K562 (cell line): ENCODE measurements around the gene ZNF778. TPM values are rescaled to one million over a fixed set of nuclear protein-coding genes. Genes with fewer than 3 reads are reported as not detected.

ENCODE experiments used
- ATAC-seq: fragments of 200-7000 bp; cut with Tn5 transposase; 3 replicates; pipeline ENCODE4 v1.9.1; 2020; ENCODE audit warnings: moderate library complexity
- BruUV-seq: library from RNA; stranded (reverse); fragments of 400-500 nt; replicated peaks from 2 replicates; lab custom pipeline; 2021; lab: Mats Ljungman, UMichigan
- CTCF ChIA-PET: fragments of 300-600 bp; formaldehyde crosslinking; extraction: SDS; loops from one replicate; lab custom pipeline; 2021; ENCODE audit warnings: low intra/inter-chr PET ratio; lab: Yijun Ruan, JAX
- POLR2A ChIA-PET: fragments of 300-600, 350-650 bp; sonication (Branson Sonifier 250); formaldehyde crosslinking; extraction: SDS; loops from one replicate; lab custom pipeline; 2021; ENCODE audit warnings: antibody characterized with exemption, inconsistent platforms; lab: Yijun Ruan, JAX
- DNase-seq, 4 experiments: peaks; one replicate each; pipeline versions ENCODE4 v3.0.0 to v3.0.0-alpha.2; 2011 to 2018; ENCODE audit warnings: low spot score in 3 of 4, mixed read lengths in 3 of 4; ENCODE audit errors: extremely low read depth in 1 of 4
- FAIRE-seq: peaks from 2 replicates; lab custom pipeline; 2011; peaks lifted over from hg19 to GRCh38; lab: Jason Lieb, UNC
- H2AFZ ChIP-seq: 2 replicates; pipeline ENCODE4 v1.6.0; 2011; ENCODE audit warnings: low read depth, low read length, control low read depth, inconsistent platforms
- H3K27ac ChIP-seq: fragments of 200-600 bp; 3 replicates; pipeline ENCODE4 v1.8.0; 2011; ENCODE audit warnings: low read depth, mild to moderate bottlenecking, control low read depth, inconsistent platforms, low read length, moderate library complexity, mixed read lengths; ENCODE audit errors: extremely low read depth
- H3K27me3 ChIP-seq, 2 experiments: fragments of 300-600 bp in 1 of 2; 2 replicates in 1 of 2; 3 replicates in 1 of 2; pipeline versions ENCODE4 v1.6.0 to v1.8.0; 2011; ENCODE audit warnings: inconsistent platforms in 2 of 2, low read length in 2 of 2, mild to moderate bottlenecking in 1 of 2, mixed read lengths in 1 of 2, moderate library complexity in 1 of 2; ENCODE audit not compliant: control insufficient read depth in 2 of 2, insufficient read depth in 2 of 2
- H3K36me3 ChIP-seq: fragments of 300-600 bp; 3 replicates; pipeline ENCODE4 v1.8.0; 2011; ENCODE audit warnings: mild to moderate bottlenecking, low read length, inconsistent platforms; ENCODE audit not compliant: control insufficient read depth, insufficient read depth
- H3K4me1 ChIP-seq, 2 experiments: fragments of 200-600 bp in 1 of 2; replicated peaks in 1 of 2; 2 replicates in 1 of 2; 3 replicates in 1 of 2; pipeline versions ENCODE4 v1.5.1 to v1.8.0; 2011; ENCODE audit warnings: inconsistent platforms in 2 of 2, low read length in 2 of 2, mild to moderate bottlenecking in 1 of 2, mixed read lengths in 1 of 2, moderate library complexity in 1 of 2; ENCODE audit not compliant: control insufficient read depth in 2 of 2, insufficient read depth in 2 of 2
- H3K4me2 ChIP-seq: 2 replicates; pipeline ENCODE4 v1.6.1; 2011; ENCODE audit warnings: low read length, control low read depth, inconsistent platforms, mixed read lengths; ENCODE audit not compliant: insufficient read depth
- H3K4me3 ChIP-seq: fragments of 200-600 bp; sonication (generic), shearing (Covaris generic); 2 replicates; pipeline ENCODE4 v1.5.1; 2016; ENCODE audit warnings: control low read depth, inconsistent platforms
- H3K79me2 ChIP-seq: fragments of 200-600 bp; 3 replicates; pipeline ENCODE4 v1.8.0; 2011; ENCODE audit warnings: low read length, inconsistent platforms; ENCODE audit not compliant: control insufficient read depth, insufficient read depth
- H3K9ac ChIP-seq, 2 experiments: 2 replicates each; pipeline versions ENCODE4 v1.6.0 to v1.6.1; 2011; ENCODE audit warnings: low read depth in 2 of 2, low read length in 2 of 2, control low read depth in 1 of 2, inconsistent platforms in 1 of 2, mild to moderate bottlenecking in 1 of 2, mixed read lengths in 1 of 2; ENCODE audit not compliant: insufficient read depth in 1 of 2
- H3K9me1 ChIP-seq: one replicate; pipeline ENCODE4 v1.6.0; 2011; ENCODE audit warnings: inconsistent platforms, mild to moderate bottlenecking, low read length, moderate library complexity; ENCODE audit not compliant: control insufficient read depth, insufficient read depth
- H3K9me3 ChIP-seq: replicated peaks from 2 replicates; pipeline ENCODE4 v1.5.1; 2011; ENCODE audit warnings: low read depth, low read length, inconsistent platforms; ENCODE audit not compliant: control insufficient read depth, insufficient read depth
- H4K20me1 ChIP-seq: replicated peaks from 2 replicates; pipeline ENCODE4 v1.6.1; 2011; ENCODE audit warnings: low read length, inconsistent platforms, mixed read lengths; ENCODE audit not compliant: control insufficient read depth, insufficient read depth
- CREBBP ChIP-seq: IDR thresholded peaks from one replicate; pipeline ENCODE4 v1.6.1; 2012; ENCODE audit warnings: low read depth, mild to moderate bottlenecking, control low read depth, inconsistent platforms, low read length
- DMBX1 ChIP-seq: fragments of 250-450 bp; sonication (Bioruptor Pico); IDR thresholded peaks from 2 replicates; pipeline ENCODE4 v1.8.0; 2022; ENCODE audit warnings: inconsistent platforms, mild to moderate bottlenecking, moderate library complexity, borderline replicate concordance
- E2F6 ChIP-seq, 2 experiments: IDR thresholded peaks; 2 replicates each; pipeline ENCODE4 v1.6.1; 2011; ENCODE audit warnings: borderline replicate concordance in 1 of 2, control low read depth in 1 of 2, low read depth in 1 of 2, low read length in 1 of 2, mild to moderate bottlenecking in 1 of 2, mixed read lengths in 1 of 2, moderate library complexity in 1 of 2; ENCODE audit not compliant: insufficient read depth in 1 of 2, insufficient read length in 1 of 2, poor library complexity in 1 of 2, severe bottlenecking in 1 of 2; ENCODE audit errors: extremely low read depth in 1 of 2
- GMEB1 ChIP-seq: fragments of 250-450 bp; sonication (Bioruptor Pico); IDR thresholded peaks from 2 replicates; pipeline ENCODE4 v1.4.0; 2020; ENCODE audit warnings: mild to moderate bottlenecking
- GTF2A2 ChIP-seq: IDR thresholded peaks from 2 replicates; pipeline ENCODE4 v1.6.1; 2016; ENCODE audit warnings: mild to moderate bottlenecking, missing genetic modification characterization, missing compliant biosample characterization
- HIVEP1 ChIP-seq: fragments of 250-450 bp; sonication (Bioruptor Pico); IDR thresholded peaks from 2 replicates; pipeline ENCODE4 v1.4.0; 2020; ENCODE audit warnings: mild to moderate bottlenecking
- MXD1 ChIP-seq: fragments of 250-450 bp; sonication (Bioruptor Pico); IDR thresholded peaks from 2 replicates; pipeline ENCODE4 v1.8.0; 2021; ENCODE audit warnings: borderline replicate concordance, mild to moderate bottlenecking, moderate library complexity; ENCODE audit not compliant: poor library complexity, severe bottlenecking
- POLR2AphosphoS5 ChIP-seq: IDR thresholded peaks from 2 replicates; pipeline ENCODE4 v1.6.1; 2011; ENCODE audit warnings: mild to moderate bottlenecking, low read depth, low read length, moderate library complexity; ENCODE audit not compliant: control insufficient read depth, insufficient read depth
- RBM17 ChIP-seq: fragments of 200-400 bp; formaldehyde crosslinking; IDR thresholded peaks from 2 replicates; pipeline ENCODE4 v1.6.1; 2017; ENCODE audit warnings: low read depth, mild to moderate bottlenecking, low read length, borderline replicate concordance
- TCF7L2 ChIP-seq: fragments of 150-350 bp; IDR thresholded peaks from 2 replicates; pipeline ENCODE4 v1.6.1; 2016; ENCODE audit warnings: low read depth, mild to moderate bottlenecking, low read length, moderate library complexity
- ZNF175 ChIP-seq: fragments of 200-800 bp; sonication (Bioruptor generic); IDR thresholded peaks from 2 replicates; pipeline ENCODE4 v1.6.1; 2016; ENCODE audit warnings: low read depth, mild to moderate bottlenecking, missing genetic modification characterization, missing compliant biosample characterization
- ZNF263 ChIP-seq: sonication (generic); formaldehyde crosslinking; IDR thresholded peaks from 2 replicates; pipeline ENCODE4 v1.8.0; 2022; ENCODE audit warnings: mild to moderate bottlenecking, missing genetic modification reagents, borderline replicate concordance
- ZNF445 ChIP-seq: fragments of 250-450 bp; sonication (Bioruptor Pico); IDR thresholded peaks from 2 replicates; pipeline ENCODE4 v1.4.0; 2020; ENCODE audit warnings: low read depth, mild to moderate bottlenecking, moderate library complexity
- WGBS: fragments of 100-300 bp; shearing (Covaris generic); methylation state at CpG from one replicate; pipeline ENCODE4 v1.1.6; 2016; ENCODE audit warnings: low coverage, mixed read lengths; ENCODE audit not compliant: insufficient coverage; ENCODE audit errors: missing lambda C conversion rate; 5-methylcytosine and 5-hydroxymethylcytosine counted together
- in situ Hi-C: fragments of 300-500 bp; cut with MboI; formaldehyde crosslinking; loops from 4 replicates; pipeline ENCODE4 v1.15.0; 2018; ENCODE audit warnings: inconsistent platforms, mixed read lengths
- intact Hi-C: fragments of 100-400 bp; cut with micrococcal nuclease; formaldehyde crosslinking; loops from 2 replicates; pipeline ENCODE4 v1.14.2; 2022
- polyA plus RNA-seq, 8 experiments: library from polyadenylated mRNA; depleted of rRNA in 4 of 8; stranded (reverse) in 5 of 8; unstranded in 3 of 8; fragments of >200 nt; fragmentation: Nextera tagmentation in 2 of 8; fragmentation: Illumina TruSeq in 1 of 8; extraction: Ambion mirVana in 2 of 8; extraction: Trizol in 1 of 8; gene quantifications; 2 replicates each; pipeline versions ENCODE4 v1.2.1 to v1.2.3, GENCODE V29; 2011 to 2014; ENCODE audit warnings: inconsistent platforms in 1 of 8, missing spikeins in 1 of 8
- total RNA-seq, 7 experiments: library from RNA; depleted of rRNA in 6 of 7; stranded (reverse); fragments of >200 nt in 6 of 7; fragmentation: Illumina TruSeq in 2 of 7; extraction: Trizol in 2 of 7; gene quantifications; 2 replicates each; pipeline versions ENCODE4 v1.2.1 to v1.2.3, GENCODE V29; 2011 to 2021; ENCODE audit warnings: low replicate concordance in 1 of 7

The ZNF778 gene
- total and polyA plus RNA-seq, 9 of the 15 experiments (the other 6 are each of a cell fraction or from before 2014, with no cell fraction given): 0.70 to 60.6 (median 7.5) TPM

GRCh38 chr16:89189358-89190025, 28.0 kb upstream of the ZNF778 start:
- ATAC-seq: no peak
- no peak overlapping the region for H3K4me3 ChIP-seq
- H3K9me1 ChIP-seq: peaks cover 3% of the 10 kb centered on the region
- no peak overlapping the region for H3K27ac ChIP-seq
- no peak overlapping the region for H3K9ac ChIP-seq
- POLR2A ChIA-PET: interaction anchor here (0.5 kb wide), 1 partner anchor 338 kb away, joined by 3 read pairs; no protein-coding TSS in a partner anchor
- CTCF ChIA-PET: no interaction called here
- H3K79me2 ChIP-seq: no peaks in the 10 kb centered on the region
- no peaks in the 10 kb centered on the region for H3K9me3 ChIP-seq
- peaks cover 0 to 17% of the 10 kb centered on the region in 2 experiments; a peak in 2 of 5 replicates for H3K27me3 ChIP-seq
- H4K20me1 ChIP-seq: no peaks in the 10 kb centered on the region; the same call in 1 of the 2 replicates
- peaks cover 0 to 62% of the 10 kb centered on the region in 2 experiments; a peak in 4 of 5 replicates for H3K4me1 ChIP-seq
- no TSS peak for BruUV-seq
- 39% methylated on average over 12 of the region's 14 CpGs for WGBS
- H2AFZ ChIP-seq: no peak overlapping the region
- intact Hi-C loops: no loop called here
- no peak for FAIRE-seq
- no peak for DNase-seq
- H3K4me2 ChIP-seq: no peak overlapping the region
- in situ Hi-C loops: no loop called here
- no peaks in the 10 kb centered on the region for H3K36me3 ChIP-seq
- TF ChIP-seq GMEB1 (CRISPR knock-in tag) (no peak), MXD1 (CRISPR knock-in tag) (no peak), ZNF263 (0 out of 2 replicates have a peak, but pooled peaks have one; percentile 18), GTF2A2 (no peak), ZNF175 (CRISPR knock-in tag) (no peak), ZNF445 (CRISPR knock-in tag) (no peak), TCF7L2 (no peak), POLR2AphosphoS5 (no peak), CREBBP (no peak), RBM17 (no peak), DMBX1 (no peak), HIVEP1 (no peak), E2F6 (IDR thresholded peaks at IDR 0.05; ENCODE audit: borderline replicate concordance in 1 of 2, extremely low read depth in 1 of 2, insufficient read depth in 1 of 2, insufficient read length in 1 of 2, low read depth in 1 of 2, low read length in 1 of 2, poor library complexity in 1 of 2, severe bottlenecking in 1 of 2) (no peak)
